ENCODE data around the gene CAPN15. TPM values are rescaled to one million over a fixed set of nuclear protein-coding genes. Genes with fewer than 3 reads are reported as not detected.

The CAPN15 gene
- total and polyA plus RNA-seq, 9 of the 15 experiments (the other 6 are each of a cell fraction or from before 2014, with no cell fraction given), result 0.62 to 111 (median 14.2) TPM

DNA sequence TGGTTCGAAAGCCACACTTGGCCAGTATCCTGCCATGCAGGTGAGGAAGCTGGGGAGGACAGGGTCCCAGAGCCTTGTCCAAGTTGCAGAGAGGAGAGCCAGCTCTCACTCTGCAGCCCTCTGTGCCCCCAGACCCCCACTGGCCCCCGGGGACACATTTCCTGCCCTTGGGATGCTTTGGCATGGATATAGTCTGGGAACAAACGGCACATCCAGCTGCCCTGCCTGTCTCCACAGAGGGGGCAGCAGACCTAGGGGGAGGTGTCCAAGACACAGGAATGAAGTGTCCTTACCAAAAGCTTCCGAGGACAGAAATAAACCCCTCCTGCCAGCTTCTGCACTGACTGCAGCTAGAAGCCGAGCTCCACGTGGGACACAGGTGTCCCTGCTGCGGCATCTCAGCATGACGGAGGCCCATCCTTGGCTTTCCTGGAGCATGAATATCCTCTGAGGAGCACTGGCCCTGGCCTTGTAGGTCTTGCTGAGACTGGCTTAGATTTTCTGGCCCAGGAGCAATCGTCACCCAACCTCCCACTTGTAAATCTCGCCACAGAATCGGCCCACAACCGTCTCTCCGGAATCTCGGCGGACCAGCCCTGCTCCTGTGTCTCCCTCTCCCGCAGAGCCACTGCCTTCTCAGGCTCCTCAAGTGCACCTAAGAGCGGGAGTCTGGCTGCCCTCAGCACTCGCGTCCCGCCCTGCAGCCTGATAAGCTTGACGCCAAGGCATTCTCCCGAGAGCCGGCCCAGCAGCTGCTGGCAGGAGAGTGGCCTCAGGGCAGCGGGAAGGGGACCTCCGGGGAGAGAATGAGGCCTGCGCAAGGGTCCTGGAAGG lies 1.1 kb upstream of the CAPN15 start (continued):
- TF ChIP-seq SIN3A (IDR thresholded peaks at IDR 0.05; ENCODE audit: borderline replicate concordance in 2 of 2, control insufficient read depth in 1 of 2, low read depth in 2 of 2, low read length in 2 of 2) (no peak), NR3C1 (CRISPR knock-in tag; IDR thresholded peaks at IDR 0.05) (0 out of 2 replicates have a peak, but pooled peaks have one; percentile 33), HNRNPK (IDR thresholded peaks at IDR 0.05; ENCODE audit: low read depth, low read length, poor library complexity, severe bottlenecking) (no peak), PRMT5 (CRISPR knock-in tag; IDR thresholded peaks at IDR 0.05) (no peak), YY1 (IDR thresholded peaks at IDR 0.05; ENCODE audit: borderline replicate concordance in 1 of 3, control insufficient read depth in 1 of 3, extremely low read depth in 1 of 3, insufficient read depth in 3 of 3, insufficient read length in 1 of 3, insufficient replicate concordance in 2 of 3, low read depth in 1 of 3, low read length in 2 of 3) (no peak)
- TF ChIP-seq, protein P1, sequence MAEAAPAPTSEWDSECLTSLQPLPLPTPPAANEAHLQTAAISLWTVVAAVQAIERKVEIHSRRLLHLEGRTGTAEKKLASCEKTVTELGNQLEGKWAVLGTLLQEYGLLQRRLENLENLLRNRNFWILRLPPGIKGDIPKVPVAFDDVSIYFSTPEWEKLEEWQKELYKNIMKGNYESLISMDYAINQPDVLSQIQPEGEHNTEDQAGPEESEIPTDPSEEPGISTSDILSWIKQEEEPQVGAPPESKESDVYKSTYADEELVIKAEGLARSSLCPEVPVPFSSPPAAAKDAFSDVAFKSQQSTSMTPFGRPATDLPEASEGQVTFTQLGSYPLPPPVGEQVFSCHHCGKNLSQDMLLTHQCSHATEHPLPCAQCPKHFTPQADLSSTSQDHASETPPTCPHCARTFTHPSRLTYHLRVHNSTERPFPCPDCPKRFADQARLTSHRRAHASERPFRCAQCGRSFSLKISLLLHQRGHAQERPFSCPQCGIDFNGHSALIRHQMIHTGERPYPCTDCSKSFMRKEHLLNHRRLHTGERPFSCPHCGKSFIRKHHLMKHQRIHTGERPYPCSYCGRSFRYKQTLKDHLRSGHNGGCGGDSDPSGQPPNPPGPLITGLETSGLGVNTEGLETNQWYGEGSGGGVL (CRISPR knock-in tag; IDR thresholded peaks at IDR 0.05), result no peak
- TF ChIP-seq, protein P2, sequence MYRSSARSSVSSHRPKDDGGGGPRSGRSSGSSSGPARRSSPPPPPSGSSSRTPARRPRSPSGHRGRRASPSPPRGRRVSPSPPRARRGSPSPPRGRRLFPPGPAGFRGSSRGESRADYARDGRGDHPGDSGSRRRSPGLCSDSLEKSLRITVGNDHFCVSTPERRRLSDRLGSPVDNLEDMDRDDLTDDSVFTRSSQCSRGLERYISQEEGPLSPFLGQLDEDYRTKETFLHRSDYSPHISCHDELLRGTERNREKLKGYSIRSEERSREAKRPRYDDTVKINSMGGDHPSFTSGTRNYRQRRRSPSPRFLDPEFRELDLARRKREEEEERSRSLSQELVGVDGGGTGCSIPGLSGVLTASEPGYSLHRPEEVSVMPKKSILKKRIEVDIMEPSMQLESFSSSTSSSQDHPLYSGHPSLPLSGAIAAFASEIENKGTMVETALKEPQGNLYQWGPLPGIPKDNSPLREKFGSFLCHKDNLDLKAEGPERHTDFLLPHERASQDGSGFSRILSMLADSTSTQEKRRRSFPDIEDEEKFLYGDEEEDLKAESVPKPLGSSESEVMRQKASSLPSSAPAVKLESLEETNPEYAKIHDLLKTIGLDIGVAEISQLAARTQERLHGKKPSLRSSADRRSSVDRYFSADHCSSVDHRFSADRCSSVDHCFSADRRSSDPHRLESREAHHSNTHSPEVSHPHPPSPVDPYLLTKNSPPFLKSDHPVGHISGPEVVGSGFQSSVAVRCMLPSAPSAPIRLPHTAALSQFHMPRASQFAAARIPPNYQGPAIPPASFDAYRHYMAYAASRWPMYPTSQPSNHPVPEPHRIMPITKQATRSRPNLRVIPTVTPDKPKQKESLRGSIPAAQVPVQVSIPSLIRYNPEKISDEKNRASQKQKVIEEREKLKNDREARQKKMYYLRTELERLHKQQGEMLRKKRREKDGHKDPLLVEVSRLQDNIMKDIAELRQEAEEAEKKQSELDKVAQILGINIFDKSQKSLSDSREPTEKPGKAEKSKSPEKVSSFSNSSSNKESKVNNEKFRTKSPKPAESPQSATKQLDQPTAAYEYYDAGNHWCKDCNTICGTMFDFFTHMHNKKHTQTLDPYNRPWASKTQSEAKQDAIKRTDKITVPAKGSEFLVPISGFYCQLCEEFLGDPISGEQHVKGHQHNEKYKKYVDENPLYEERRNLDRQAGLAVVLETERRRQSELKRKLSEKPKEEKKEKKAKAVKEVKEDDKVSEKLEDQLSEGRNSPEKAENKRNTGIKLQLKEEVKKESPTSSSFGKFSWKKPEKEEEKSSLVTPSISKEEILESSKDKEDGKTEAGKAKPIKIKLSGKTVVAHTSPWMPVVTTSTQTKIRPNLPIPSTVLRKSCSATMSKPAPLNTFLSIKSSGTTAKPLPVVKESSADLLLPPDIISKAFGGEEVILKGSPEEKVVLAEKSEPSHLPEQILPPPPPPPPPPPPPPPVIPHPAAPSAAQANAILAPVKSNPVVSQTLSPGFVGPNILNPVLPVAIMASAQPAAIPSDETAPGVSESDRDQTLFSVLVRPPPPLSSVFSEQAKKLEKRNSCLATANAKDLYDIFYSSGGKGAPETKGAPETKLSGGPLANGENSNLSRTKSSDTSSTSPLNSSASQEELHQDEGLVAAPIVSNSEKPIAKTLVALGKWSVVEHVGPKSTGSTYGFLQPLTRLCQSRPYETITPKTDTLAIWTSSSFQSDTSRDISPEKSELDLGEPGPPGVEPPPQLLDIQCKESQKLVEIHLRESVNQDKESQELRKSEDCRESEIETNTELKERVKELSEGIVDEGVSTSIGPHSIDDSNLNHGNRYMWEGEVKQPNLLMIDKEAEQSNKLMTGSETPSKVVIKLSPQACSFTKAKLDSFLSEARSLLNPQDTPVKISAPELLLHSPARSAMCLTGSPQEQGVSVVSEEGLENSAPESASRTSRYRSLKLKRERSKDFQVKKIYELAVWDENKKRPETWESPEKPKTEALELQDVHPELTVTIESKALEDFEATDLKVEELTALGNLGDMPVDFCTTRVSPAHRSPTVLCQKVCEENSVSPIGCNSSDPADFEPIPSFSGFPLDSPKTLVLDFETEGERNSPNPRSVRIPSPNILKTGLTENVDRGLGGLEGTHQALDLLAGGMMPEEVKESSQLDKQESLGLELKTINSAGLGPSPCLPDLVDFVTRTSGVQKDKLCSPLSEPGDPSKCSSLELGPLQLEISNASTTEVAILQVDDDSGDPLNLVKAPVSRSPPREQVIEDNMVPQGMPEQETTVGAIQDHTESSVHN (IDR thresholded peaks at IDR 0.05; ENCODE audit: borderline replicate concordance in 1 of 2, low read depth in 1 of 2), result no peak
- TF ChIP-seq, protein P3, sequence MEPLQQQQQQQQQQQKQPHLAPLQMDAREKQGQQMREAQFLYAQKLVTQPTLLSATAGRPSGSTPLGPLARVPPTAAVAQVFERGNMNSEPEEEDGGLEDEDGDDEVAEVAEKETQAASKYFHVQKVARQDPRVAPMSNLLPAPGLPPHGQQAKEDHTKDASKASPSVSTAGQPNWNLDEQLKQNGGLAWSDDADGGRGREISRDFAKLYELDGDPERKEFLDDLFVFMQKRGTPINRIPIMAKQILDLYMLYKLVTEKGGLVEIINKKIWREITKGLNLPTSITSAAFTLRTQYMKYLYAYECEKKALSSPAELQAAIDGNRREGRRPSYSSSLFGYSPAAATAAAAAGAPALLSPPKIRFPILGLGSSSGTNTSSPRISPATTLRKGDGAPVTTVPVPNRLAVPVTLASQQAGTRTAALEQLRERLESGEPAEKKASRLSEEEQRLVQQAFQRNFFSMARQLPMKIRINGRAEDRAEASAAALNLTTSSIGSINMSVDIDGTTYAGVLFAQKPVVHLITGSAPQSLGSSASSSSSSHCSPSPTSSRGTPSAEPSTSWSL (CRISPR knock-in tag; IDR thresholded peaks at IDR 0.05; ENCODE audit: borderline replicate concordance), result no peak
- TF ChIP-seq, protein P4, sequence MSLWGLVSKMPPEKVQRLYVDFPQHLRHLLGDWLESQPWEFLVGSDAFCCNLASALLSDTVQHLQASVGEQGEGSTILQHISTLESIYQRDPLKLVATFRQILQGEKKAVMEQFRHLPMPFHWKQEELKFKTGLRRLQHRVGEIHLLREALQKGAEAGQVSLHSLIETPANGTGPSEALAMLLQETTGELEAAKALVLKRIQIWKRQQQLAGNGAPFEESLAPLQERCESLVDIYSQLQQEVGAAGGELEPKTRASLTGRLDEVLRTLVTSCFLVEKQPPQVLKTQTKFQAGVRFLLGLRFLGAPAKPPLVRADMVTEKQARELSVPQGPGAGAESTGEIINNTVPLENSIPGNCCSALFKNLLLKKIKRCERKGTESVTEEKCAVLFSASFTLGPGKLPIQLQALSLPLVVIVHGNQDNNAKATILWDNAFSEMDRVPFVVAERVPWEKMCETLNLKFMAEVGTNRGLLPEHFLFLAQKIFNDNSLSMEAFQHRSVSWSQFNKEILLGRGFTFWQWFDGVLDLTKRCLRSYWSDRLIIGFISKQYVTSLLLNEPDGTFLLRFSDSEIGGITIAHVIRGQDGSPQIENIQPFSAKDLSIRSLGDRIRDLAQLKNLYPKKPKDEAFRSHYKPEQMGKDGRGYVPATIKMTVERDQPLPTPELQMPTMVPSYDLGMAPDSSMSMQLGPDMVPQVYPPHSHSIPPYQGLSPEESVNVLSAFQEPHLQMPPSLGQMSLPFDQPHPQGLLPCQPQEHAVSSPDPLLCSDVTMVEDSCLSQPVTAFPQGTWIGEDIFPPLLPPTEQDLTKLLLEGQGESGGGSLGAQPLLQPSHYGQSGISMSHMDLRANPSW (CRISPR knock-in tag; IDR thresholded peaks at IDR 0.05), result peak; percentile 54; the same call in 1 of the 2 replicates

Data from K562 (cell line).